Right ventricle myocardium superior (tissue), 1 donor: ENCODE measurements around the gene FRY. TPM values are rescaled to one million over a fixed set of nuclear protein-coding genes. Genes with fewer than 3 reads are reported as not detected.
A peak's percentile ranks its signal among the peaks of the same experiment; 100 is the strongest.

Experiments
- ATAC-seq: fragments of 200-7000 bp; cut with Tn5 transposase; one replicate; pipeline ENCODE4 v1.9.1; 2020; ENCODE audit warnings: mild to moderate bottlenecking; ENCODE audit not compliant: poor library complexity
- DNase-seq: peaks from one replicate; pipeline ENCODE4 v3.0.0-alpha.2; 2020
- intact Hi-C: fragments of 100-400 bp; cut with DNase I; formaldehyde crosslinking; loops from one replicate; pipeline ENCODE4 v1.11.2; 2022
- total RNA-seq: library from RNA; stranded (reverse); fragmentation: NEBNext Ultra II Directional; extraction: Animal tissue kit (Norgen Biotek cat#: 25700); gene quantifications from one replicate; pipeline ENCODE4 v1.2.1, GENCODE V29; 2021
- donor health status: DM: no; HTN: yes; CAD: no; lungs with severe emphysema.

FRY gene
- total RNA-seq, 1 donor from 2014 or later: 137 TPM

DNA sequence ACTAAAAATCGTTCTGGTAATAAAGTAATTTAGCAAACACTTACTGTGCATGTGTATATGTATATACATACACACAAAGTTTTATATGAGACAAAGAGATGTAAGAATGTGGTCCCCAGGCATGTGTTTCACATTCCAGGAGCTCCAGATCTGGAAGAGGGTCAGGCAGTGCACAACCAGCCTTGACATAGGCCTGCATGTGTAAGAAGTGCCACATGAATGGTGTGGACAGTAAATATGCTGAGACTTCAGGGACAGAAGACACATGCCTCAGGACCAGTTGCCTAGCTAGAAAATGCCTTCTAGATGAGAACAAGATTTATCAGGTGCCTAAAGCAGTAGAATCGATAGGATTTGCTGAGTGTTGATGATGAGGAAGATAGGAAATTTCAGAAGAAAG lies 76.4 kb downstream of the FRY start:
- DNase-seq: no peak
- no peak for ATAC-seq
- intact Hi-C loops: no loop called here

DNA sequence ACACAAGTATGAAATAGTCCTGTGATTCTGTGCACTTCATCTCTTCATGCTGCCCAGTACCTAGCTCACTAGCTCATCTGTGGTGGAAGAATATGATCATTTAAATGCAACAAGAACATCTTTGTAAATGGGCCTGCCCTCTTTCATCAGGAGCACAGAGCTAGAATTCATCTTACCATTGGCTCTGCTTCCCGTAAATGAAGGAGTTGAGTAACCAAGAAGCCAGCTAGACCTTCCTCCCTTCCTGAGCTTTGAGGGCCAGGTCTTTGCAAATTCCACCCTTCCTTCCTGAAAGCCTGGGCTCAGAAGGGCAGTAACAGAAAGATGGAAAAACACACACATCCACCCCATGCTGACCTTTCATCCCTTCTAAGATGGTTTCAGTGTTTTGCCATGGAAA lies 82.0 kb downstream of the FRY start:
- no peak for DNase-seq
- intact Hi-C loops: no loop called here
- no peak for ATAC-seq

DNA sequence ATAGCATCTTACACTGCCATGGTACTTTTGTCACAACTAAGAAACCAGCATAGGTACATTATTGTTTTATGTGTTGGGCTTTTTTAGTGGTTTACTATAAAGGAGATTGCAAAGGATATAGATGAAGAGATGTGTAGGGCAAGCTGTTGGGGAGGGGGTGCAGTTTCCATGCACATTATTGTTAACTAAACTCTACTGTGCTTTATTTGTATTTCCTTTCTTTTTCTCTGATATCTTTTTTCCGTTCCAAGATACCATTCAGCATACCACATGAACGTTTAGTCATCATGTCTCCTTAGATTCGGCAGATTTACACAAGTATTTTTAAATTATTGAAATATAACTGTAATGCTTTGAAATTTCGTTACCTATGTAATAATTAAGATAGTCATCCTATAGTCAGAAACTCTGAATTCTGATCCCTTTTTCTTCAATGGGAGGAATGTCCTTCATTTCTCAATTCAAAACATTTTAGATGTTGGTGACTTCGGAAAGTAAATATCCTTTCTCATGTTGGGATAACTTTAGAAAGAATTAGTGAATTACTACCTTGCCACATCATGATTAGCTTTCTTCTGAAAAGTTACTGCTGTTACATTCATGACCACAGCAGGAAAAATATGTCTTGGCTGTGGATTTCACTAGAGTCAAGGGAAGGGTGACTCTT lies 82.8 kb downstream of the FRY start:
- no peak for ATAC-seq
- no peak for DNase-seq
- intact Hi-C loops: no loop called here

- DNase-seq: no peak
- no peak for ATAC-seq
- intact Hi-C loops: no loop called here
These were observed 83.5 kb downstream of the FRY start for GRCh38 chr13:32115066-32115465.

- DNase-seq (no peak), ATAC-seq (no peak)
- intact Hi-C loops: no loop called here
These were observed 84.6 kb downstream of the FRY start for GRCh38 chr13:32116210-32116609.

DNA sequence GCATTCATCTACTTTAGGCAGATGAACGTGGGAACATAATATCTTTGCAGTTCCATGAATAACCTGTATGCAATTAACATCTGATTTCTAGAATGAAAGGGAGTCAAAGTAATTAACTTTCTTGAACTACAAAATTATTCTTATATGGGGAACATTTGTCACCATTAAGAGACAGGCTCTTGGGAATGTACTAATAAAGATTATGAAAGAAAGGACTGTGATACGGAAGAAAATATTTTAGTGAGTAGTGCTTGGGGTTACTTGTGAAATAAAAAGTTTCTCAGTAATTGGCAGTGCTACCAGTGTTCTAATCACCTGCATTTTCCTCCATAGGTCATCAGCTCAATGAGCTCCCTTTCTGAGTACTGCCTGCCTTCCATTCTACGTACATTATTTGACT lies 85.4 kb downstream of the FRY start:
- intact Hi-C loops: no loop called here
- DNase-seq (no peak), ATAC-seq (peak; percentile 7)

GRCh38 chr13:32117701-32118100 lies 86.1 kb downstream of the FRY start:
- DNase-seq: peak; percentile 68
- peak; percentile 95 for ATAC-seq
- intact Hi-C loops: no loop called here

DNA sequence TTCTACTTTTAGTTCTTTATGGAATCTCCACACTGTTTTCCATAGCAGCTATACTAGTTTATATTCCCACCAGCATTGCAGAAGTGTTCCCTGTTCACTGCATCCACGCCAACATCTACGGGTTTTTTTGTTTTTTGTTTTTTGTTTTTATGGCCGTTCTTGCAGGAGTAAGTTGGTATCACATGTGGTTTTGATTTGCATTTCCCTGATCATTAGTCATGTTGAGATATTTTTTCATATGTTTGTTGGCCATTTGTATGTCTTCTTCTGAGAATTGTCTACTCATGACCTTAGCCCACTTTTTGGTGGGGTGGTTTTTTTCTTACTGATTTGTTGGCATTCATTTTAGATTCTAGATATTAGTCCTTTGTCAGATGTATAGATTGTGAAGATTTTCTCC lies 89.7 kb downstream of the FRY start:
- intact Hi-C loops: no loop called here
- no peak for DNase-seq
- ATAC-seq: no peak

DNA sequence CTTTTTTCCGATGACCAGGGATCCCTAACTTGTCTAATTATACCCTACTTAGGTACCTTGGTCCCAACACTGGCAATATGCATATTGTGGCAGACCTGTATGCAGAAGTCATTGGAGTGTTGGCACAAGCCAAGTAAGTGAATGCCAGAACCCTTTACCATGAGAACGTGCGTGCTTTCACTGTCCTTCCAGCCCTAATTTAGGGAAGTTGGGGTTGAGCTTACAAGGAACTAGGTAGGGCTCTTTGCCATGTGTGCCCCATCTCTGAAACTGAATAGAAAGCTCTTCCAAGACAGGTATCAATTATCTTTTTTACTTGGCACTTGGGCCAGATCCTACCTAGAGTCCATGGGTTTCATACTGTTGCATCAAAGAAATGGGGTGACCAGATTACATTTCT lies 93.2 kb downstream of the FRY start:
- ATAC-seq (peak; percentile 26), DNase-seq (no peak)
- intact Hi-C loops: no loop called here

DNA sequence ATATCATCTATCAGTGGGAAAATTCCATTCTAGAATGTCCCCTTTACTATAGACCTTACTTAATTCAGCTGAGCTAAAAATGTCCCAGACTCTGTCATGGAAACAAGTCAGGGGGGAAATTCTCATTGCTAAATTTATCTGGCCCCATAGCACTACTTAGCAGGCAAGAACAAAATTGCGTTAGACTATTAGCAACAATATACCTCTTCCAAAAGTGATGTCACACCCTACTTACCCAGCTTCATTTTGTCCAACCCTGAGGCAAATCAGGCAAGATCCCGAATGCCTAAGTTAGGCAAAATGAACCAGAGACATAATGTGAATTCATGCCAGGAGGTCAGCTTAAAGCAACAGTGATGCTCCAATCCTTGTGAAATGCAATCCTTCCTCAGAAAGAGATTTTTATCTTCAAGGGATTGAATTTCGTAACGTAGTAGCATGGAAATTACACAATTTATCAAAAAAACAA lies 93.7 kb downstream of the FRY start:
- DNase-seq (no peak), ATAC-seq (peak; percentile 92)
- intact Hi-C loops: no loop called here

DNA sequence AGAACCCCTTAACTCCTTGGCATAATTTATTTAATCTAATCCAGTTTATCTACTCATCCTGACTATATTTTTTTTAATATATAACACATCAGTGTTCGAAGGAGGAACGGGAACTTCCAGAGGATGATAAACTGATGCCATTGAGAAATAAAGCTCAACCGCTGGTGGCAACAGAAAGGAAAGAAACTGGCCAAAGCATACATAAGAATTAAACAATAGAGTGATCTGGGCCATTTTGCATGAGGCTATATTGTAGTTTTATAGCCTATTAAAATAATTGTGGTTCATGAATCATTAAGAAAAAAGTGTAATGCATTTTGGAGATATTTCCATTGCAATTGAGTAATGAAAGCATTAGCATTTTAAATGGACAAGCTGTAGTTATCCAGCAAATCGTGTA lies 94.2 kb downstream of the FRY start:
- no peak for DNase-seq
- intact Hi-C loops: no loop called here
- peak; percentile 14 for ATAC-seq

GRCh38 chr13:32126278-32126677 lies 94.7 kb downstream of the FRY start:
- ATAC-seq: peak; percentile 47
- DNase-seq: no peak
- intact Hi-C loops: no loop called here

- DNase-seq (no peak), ATAC-seq (no peak)
- intact Hi-C loops: no loop called here
These were observed 95.2 kb downstream of the FRY start for GRCh38 chr13:32126756-32127155.

DNA sequence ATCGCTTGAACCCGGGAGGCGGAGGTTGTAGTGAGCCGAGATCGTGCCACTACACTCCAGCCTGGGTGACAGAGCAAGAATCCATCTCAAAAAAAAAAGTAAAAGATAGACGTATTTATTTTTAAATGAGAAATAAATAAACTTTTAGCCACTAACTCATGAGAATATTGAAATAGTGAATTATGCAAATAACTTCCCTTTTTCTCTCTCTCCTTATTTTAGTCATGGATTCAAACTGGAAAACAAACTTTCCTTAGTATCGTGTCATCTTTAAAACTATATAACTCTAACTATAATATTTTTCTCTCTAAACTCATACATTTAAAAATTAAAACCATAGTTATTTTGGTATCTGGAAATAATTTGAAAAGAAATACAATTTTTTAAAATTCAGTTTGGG lies 96.1 kb downstream of the FRY start:
- DNase-seq (no peak), ATAC-seq (no peak)
- intact Hi-C loops: no loop called here

GRCh38 chr13:32134241-32135055 lies 102.9 kb downstream of the FRY start:
- intact Hi-C loops: no loop called here
- no peak for ATAC-seq
- DNase-seq: no peak

GRCh38 chr13:32135056-32135390 lies 103.4 kb downstream of the FRY start:
- intact Hi-C loops: no loop called here
- ATAC-seq: no peak
- no peak for DNase-seq

GRCh38 chr13:32135655-32136054 lies 104.1 kb downstream of the FRY start:
- intact Hi-C loops: no loop called here
- DNase-seq (no peak), ATAC-seq (no peak)

GRCh38 chr13:32136061-32136460 lies 104.5 kb downstream of the FRY start:
- ATAC-seq: no peak
- intact Hi-C loops: no loop called here
- DNase-seq: no peak

DNA sequence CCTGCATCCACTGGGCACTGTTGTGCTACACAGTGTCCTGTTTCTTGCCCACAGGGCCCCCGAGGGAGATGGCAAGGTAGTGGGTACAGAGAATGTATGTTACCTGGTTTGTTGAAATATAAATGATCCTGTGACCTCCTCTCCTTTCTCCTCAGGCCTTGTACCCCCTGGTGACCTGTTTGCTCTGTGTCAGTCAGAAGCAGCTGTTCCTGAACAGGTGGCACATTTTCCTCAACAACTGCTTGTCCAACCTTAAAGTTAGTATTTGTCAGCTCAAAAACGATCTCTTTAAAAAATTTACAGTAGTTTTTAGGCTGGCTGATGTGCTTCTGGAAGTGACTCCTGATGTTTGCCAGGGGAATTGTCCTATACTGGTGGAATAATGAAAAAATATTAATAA lies 105.1 kb downstream of the FRY start:
- no peak for ATAC-seq
- intact Hi-C loops: no loop called here
- no peak for DNase-seq

DNA sequence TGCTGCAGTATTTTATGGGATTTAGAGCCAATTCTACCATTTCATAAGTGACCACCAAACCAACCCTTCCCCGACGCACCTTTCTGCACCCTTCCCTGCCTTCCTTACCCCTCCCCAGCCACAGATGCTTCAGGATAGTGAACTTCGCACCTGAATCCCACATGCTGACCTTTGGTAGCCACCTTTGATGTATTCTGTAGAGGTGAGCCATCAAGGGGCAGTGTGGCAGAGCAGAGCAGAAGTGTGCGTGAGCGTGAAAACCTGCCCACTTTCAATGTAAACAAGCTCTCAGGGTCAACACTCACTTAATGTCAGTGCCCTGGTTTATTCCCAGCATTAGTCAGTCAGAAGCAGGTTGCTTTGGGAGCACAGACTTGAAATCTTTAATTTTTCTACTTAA lies 107.7 kb downstream of the FRY start:
- no peak for ATAC-seq
- intact Hi-C loops: no loop called here
- no peak for DNase-seq

- ATAC-seq (no peak), DNase-seq (no peak)
- intact Hi-C loops: no loop called here
These were observed 108.5 kb downstream of the FRY start for GRCh38 chr13:32140109-32140508.
